HG03175 (cell line): ENCODE results near the gene KRT86.
"Not testable (repeated sequence)": the region's sequence is repeated elsewhere in the genome, so short reads cannot be mapped to it uniquely, and the experiment has no call there.

Experiments
- ATAC-seq: cut with Tn5 transposase; IDR thresholded peaks from one replicate; pipeline ENCODE4 v1.9.1; 2021; ENCODE audit warnings: mild to moderate bottlenecking, moderate library complexity; ENCODE audit not compliant: unreplicated experiment

The KRT86 gene

GRCh38 chr12:52267266-52267665 is 7.2 kb upstream of the KRT86 start:
- ATAC-seq: no peak

- ATAC-seq: no peak
These were observed 6.7 kb upstream of the KRT86 start for GRCh38 chr12:52267699-52268098.

- ATAC-seq: no peak
These were observed 6.2 kb upstream of the KRT86 start for GRCh38 chr12:52268212-52268611.

GRCh38 chr12:52270541-52271070 is 3.8 kb upstream of the KRT86 start:
- ATAC-seq: no peak

- ATAC-seq: no peak
These were observed 3.3 kb upstream of the KRT86 start for GRCh38 chr12:52271158-52271557.

GRCh38 chr12:52275686-52276085 is 1.2 kb downstream of the KRT86 start:
- ATAC-seq: no peak

- ATAC-seq: no peak
These were observed 3.2 kb downstream of the KRT86 start for GRCh38 chr12:52277486-52278245.

GRCh38 chr12:52278575-52279421 is 4.4 kb downstream of the KRT86 start:
- peak; percentile 80 for ATAC-seq

- no peak for ATAC-seq
These were observed 5.2 kb downstream of the KRT86 start for GRCh38 chr12:52279422-52280318.

GRCh38 chr12:52280319-52280795 is 5.9 kb downstream of the KRT86 start:
- no peak for ATAC-seq

- no peak for ATAC-seq
These were observed 6.5 kb downstream of the KRT86 start for GRCh38 chr12:52280796-52281560.

GRCh38 chr12:52284562-52285171 is 10.2 kb downstream of the KRT86 start:
- ATAC-seq: no peak

GRCh38 chr12:52285172-52285745 is 10.8 kb downstream of the KRT86 start:
- ATAC-seq: no peak

- no peak for ATAC-seq
These were observed 11.5 kb downstream of the KRT86 start for GRCh38 chr12:52285851-52286530.

- not testable (repeated sequence) for ATAC-seq
These were observed 12.7 kb downstream of the KRT86 start for GRCh38 chr12:52286857-52287785.

GRCh38 chr12:52287816-52288805 is 13.7 kb downstream of the KRT86 start:
- peak; percentile 92 for ATAC-seq
